HepG2 (cell line): ENCODE data around the gene DEDD2. TPM values are rescaled to one million over a fixed set of nuclear protein-coding genes. Genes with fewer than 3 reads are reported as not detected.

Experiments
- ARID4A ChIP-seq: sonication (generic); formaldehyde crosslinking; IDR thresholded peaks from 2 replicates; pipeline ENCODE4 v1.5.0; 2020; ENCODE audit warnings: mild to moderate bottlenecking, missing genetic modification reagents, borderline replicate concordance
- ATRX ChIP-seq: sonication (generic); formaldehyde crosslinking; IDR thresholded peaks from 2 replicates; pipeline ENCODE4 v1.4.0; 2020; ENCODE audit warnings: missing genetic modification reagents, borderline replicate concordance
- MYC ChIP-seq: sonication (generic); formaldehyde crosslinking; IDR thresholded peaks from 2 replicates; pipeline ENCODE4 v1.9.0; 2021; ENCODE audit warnings: missing genetic modification reagents, borderline replicate concordance
- NR3C1 ChIP-seq: sonication (generic); formaldehyde crosslinking; IDR thresholded peaks from 2 replicates; pipeline ENCODE4 v1.4.0; 2020; ENCODE audit warnings: missing genetic modification reagents
- POLR2A ChIP-seq, 2 experiments: IDR thresholded peaks; 2 replicates each; pipeline ENCODE4 v1.6.1; 2011; ENCODE audit warnings: low read depth in 2 of 2, low read length in 2 of 2, mild to moderate bottlenecking in 1 of 2, moderate library complexity in 1 of 2; ENCODE audit not compliant: insufficient read depth in 1 of 2
- SETDB1 ChIP-seq: sonication (generic); formaldehyde crosslinking; IDR thresholded peaks from 2 replicates; pipeline ENCODE4 v1.5.1; 2020; ENCODE audit warnings: missing genetic modification reagents, mild to moderate bottlenecking, borderline replicate concordance
- ZMYM2 ChIP-seq: sonication (generic); formaldehyde crosslinking; IDR thresholded peaks from 2 replicates; pipeline ENCODE4 v1.8.0; 2022; ENCODE audit warnings: mild to moderate bottlenecking, missing genetic modification reagents
- ZNF674 ChIP-seq: sonication (generic); formaldehyde crosslinking; IDR thresholded peaks from 2 replicates; pipeline ENCODE4 v1.5.0; 2020; ENCODE audit warnings: low read depth, mild to moderate bottlenecking, missing genetic modification reagents
- ZNF772 ChIP-seq: sonication (generic); formaldehyde crosslinking; IDR thresholded peaks from 2 replicates; pipeline ENCODE4 v1.5.0; 2020; ENCODE audit warnings: mild to moderate bottlenecking, missing genetic modification reagents
- polyA plus RNA-seq, 8 experiments: library from polyadenylated mRNA; depleted of rRNA in 3 of 8; stranded (reverse) in 7 of 8; unstranded in 1 of 8; fragments of >200 nt; fragmentation: Illumina TruSeq in 4 of 8; extraction: Trizol in 4 of 8; gene quantifications; 2 replicates each; pipeline versions ENCODE4 v1.2.1 to v1.2.3, GENCODE V29; 2011 to 2016; ENCODE audit warnings: low read depth in 4 of 8, missing spikeins in 1 of 8, mixed read lengths in 1 of 8; ENCODE audit not compliant: insufficient read depth in 1 of 8
- total RNA-seq, 5 experiments: library from RNA; depleted of rRNA; stranded (reverse); fragments of >200 nt; fragmentation: Illumina TruSeq; extraction: Trizol; gene quantifications; 2 replicates each; pipeline ENCODE4 v1.2.3, GENCODE V29; 2016; ENCODE audit warnings: low read depth in 1 of 5
- TF ChIP-seq, protein P1 (sequence below): sonication (generic); formaldehyde crosslinking; IDR thresholded peaks from 2 replicates; pipeline ENCODE4 v1.8.0; 2022; ENCODE audit warnings: missing genetic modification reagents, mild to moderate bottlenecking, borderline replicate concordance

Gene DEDD2
- total and polyA plus RNA-seq, 2 of the 13 experiments (the other 11 are each of a cell fraction or from before 2014, with no cell fraction given) = 19.2 to 24.7 TPM

DNA sequence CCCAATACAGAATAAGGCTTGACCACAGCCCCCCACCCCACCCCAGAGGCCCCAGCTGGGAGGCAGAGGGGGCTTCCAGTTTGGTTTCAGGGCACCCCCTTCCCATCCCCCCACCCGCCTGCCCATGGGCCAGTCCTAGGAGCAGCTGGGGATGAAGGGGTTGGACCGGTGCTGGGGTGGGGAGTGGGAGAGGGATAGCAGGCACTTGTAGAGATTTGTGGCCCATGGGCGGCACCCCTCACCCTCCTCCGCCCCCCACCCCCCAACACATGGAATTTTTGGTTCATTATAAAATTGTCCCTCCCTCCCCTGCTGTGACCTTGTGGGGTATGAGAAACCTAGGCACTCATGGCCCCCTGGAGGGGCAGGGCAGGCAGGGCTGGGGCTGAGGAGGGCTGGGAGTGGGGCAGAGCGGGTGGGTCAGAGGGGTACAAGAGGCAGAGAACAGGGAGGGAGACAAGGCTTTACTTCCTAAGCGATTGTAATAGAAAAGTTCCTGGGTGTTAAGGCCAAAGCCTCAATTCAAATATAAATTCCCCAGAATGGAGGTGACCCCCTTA, 30.2 kb upstream of the DEDD2 start (continued):
- no peak for TF ChIP-seq ARID4A (CRISPR knock-in tag)
- no peak for TF ChIP-seq MYC (CRISPR knock-in tag)
- TF ChIP-seq NR3C1 (CRISPR knock-in tag) = no peak
- TF ChIP-seq ZMYM2 (CRISPR knock-in tag) = no peak
- TF ChIP-seq SETDB1 (CRISPR knock-in tag) = no peak
- no peak for TF ChIP-seq ATRX (CRISPR knock-in tag)
- peak in 1 of 2 experiments; percentile 5; a peak in 1 of 4 replicates for TF ChIP-seq POLR2A (IDR thresholded peaks at IDR 0.05; ENCODE audit: insufficient read depth in 1 of 2, low read depth in 2 of 2, low read length in 2 of 2)
- TF ChIP-seq ZNF772 (CRISPR knock-in tag) = no peak
- TF ChIP-seq, protein P1, sequence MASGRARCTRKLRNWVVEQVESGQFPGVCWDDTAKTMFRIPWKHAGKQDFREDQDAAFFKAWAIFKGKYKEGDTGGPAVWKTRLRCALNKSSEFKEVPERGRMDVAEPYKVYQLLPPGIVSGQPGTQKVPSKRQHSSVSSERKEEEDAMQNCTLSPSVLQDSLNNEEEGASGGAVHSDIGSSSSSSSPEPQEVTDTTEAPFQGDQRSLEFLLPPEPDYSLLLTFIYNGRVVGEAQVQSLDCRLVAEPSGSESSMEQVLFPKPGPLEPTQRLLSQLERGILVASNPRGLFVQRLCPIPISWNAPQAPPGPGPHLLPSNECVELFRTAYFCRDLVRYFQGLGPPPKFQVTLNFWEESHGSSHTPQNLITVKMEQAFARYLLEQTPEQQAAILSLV (CRISPR knock-in tag) = no peak
- TF ChIP-seq ZNF674 (CRISPR knock-in tag) = no peak
- TF ChIP-seq, all 625 proteins: peak for 2
